ENCODE measurements around the gene BABAM2. TPM values are rescaled to one million over a fixed set of nuclear protein-coding genes. Genes with fewer than 3 reads are reported as not detected.

Gene BABAM2
- total RNA-seq, 2 experiments from 2014 or later: 19.7 to 33.2 TPM

- Histone ChIP-seq H4K20me1 (ENCODE audit: insufficient read depth, low read length) (no peaks in the 10 kb centered on the region), H3K36me3 (ENCODE audit: insufficient read depth, low read length) (no peaks in the 10 kb centered on the region), H3K4me3 (ENCODE audit: low read depth, low read length, poor library complexity, severe bottlenecking) (no peak overlapping the region), H2AFZ (ENCODE audit: low read length) (no peak overlapping the region), H3K4me1 (ENCODE audit: insufficient read depth, low read length, poor library complexity, severe bottlenecking) (no peaks in the 10 kb centered on the region), H3K9me2 (ENCODE audit: insufficient read depth, low read length) (no peaks in the 10 kb centered on the region), H3K9me3 (ENCODE audit: low read length) (no peaks in the 10 kb centered on the region), H3K27ac (ENCODE audit: low read depth, low read length, poor library complexity, severe bottlenecking) (no peak overlapping the region), H3K79me2 (ENCODE audit: insufficient read depth, low read depth, low read length) (no peaks in the 10 kb centered on the region), H3K4me2 (ENCODE audit: low read length) (no peak overlapping the region)
- ChIA-PET POLR2A (no interaction called here), CTCF (ENCODE audit: unreplicated experiment) (no interaction called here)
- no peak for DNase-seq (ENCODE audit: low spot score)
- intact Hi-C loops (cut with micrococcal nuclease; ENCODE audit: unreplicated experiment): no loop called here
- no peak for TF ChIP-seq CTCF (conservative IDR thresholded peaks at IDR 0.05; ENCODE audit: low read length)
- TF ChIP-seq EZH2phosphoT487 (IDR thresholded peaks at IDR 0.05; ENCODE audit: borderline replicate concordance, low read depth, low read length): no peak
- BruUV-seq (replicated peaks): no TSS peak
These were observed 316.2 kb downstream of the BABAM2 start for GRCh38 chr2:28206762-28207161.

- H2AFZ ChIP-seq (ENCODE audit: low read length): no peak overlapping the region
- no peak overlapping the region for H3K4me2 ChIP-seq (ENCODE audit: low read length)
- H3K4me1 ChIP-seq (ENCODE audit: insufficient read depth, low read length, poor library complexity, severe bottlenecking): no peaks in the 10 kb centered on the region
- no peaks in the 10 kb centered on the region for H3K9me3 ChIP-seq (ENCODE audit: low read length)
- no peaks in the 10 kb centered on the region for H3K79me2 ChIP-seq (ENCODE audit: insufficient read depth, low read depth, low read length)
- no peaks in the 10 kb centered on the region for H4K20me1 ChIP-seq (ENCODE audit: insufficient read depth, low read length)
- POLR2A ChIA-PET: no interaction called here
- H3K36me3 ChIP-seq (ENCODE audit: insufficient read depth, low read length): no peaks in the 10 kb centered on the region
- no peak for DNase-seq (ENCODE audit: low spot score)
- no peak for TF ChIP-seq CTCF (conservative IDR thresholded peaks at IDR 0.05; ENCODE audit: low read length)
- TF ChIP-seq EZH2phosphoT487 (IDR thresholded peaks at IDR 0.05; ENCODE audit: borderline replicate concordance, low read depth, low read length): no peak
- intact Hi-C loops (cut with micrococcal nuclease; ENCODE audit: unreplicated experiment): no loop called here
- CTCF ChIA-PET (ENCODE audit: unreplicated experiment): no interaction called here
- BruUV-seq (replicated peaks): no TSS peak
- H3K4me3 ChIP-seq (ENCODE audit: low read depth, low read length, poor library complexity, severe bottlenecking): no peak overlapping the region
- no peak overlapping the region for H3K27ac ChIP-seq (ENCODE audit: low read depth, low read length, poor library complexity, severe bottlenecking)
- H3K9me2 ChIP-seq (ENCODE audit: insufficient read depth, low read length): no peaks in the 10 kb centered on the region
These were observed 318.7 kb downstream of the BABAM2 start for GRCh38 chr2:28209261-28209691.

DNA sequence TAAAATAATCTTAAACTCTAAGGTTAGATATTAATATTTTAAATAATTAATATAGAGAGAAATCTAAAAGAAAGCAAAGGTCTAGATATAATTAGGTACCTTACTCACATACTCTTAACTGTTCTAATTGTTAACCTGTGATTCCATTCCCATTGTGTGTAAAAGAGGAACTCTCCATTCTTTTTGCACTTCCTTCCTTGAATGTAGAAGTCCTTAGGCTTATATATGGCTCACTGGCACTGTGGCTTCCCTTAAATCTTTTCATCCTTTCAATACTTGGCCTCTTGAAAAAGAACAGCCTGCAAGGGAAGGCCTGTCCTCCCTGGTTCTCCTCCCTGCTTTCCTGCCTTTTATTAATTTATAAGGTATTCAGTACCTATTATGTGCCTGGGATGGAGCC lies 319.3 kb downstream of the BABAM2 start:
- Histone ChIP-seq H3K79me2 (ENCODE audit: insufficient read depth, low read depth, low read length) (no peaks in the 10 kb centered on the region), H3K4me2 (ENCODE audit: low read length) (no peak overlapping the region), H3K4me3 (ENCODE audit: low read depth, low read length, poor library complexity, severe bottlenecking) (no peak overlapping the region), H4K20me1 (ENCODE audit: insufficient read depth, low read length) (no peaks in the 10 kb centered on the region), H2AFZ (ENCODE audit: low read length) (no peak overlapping the region), H3K9me3 (ENCODE audit: low read length) (no peaks in the 10 kb centered on the region), H3K36me3 (ENCODE audit: insufficient read depth, low read length) (no peaks in the 10 kb centered on the region), H3K27ac (ENCODE audit: low read depth, low read length, poor library complexity, severe bottlenecking) (no peak overlapping the region), H3K4me1 (ENCODE audit: insufficient read depth, low read length, poor library complexity, severe bottlenecking) (no peaks in the 10 kb centered on the region), H3K9me2 (ENCODE audit: insufficient read depth, low read length) (no peaks in the 10 kb centered on the region)
- no peak for DNase-seq (ENCODE audit: low spot score)
- ChIA-PET CTCF (ENCODE audit: unreplicated experiment) (no interaction called here), POLR2A (no interaction called here)
- no TSS peak for BruUV-seq (replicated peaks)
- TF ChIP-seq EZH2phosphoT487 (IDR thresholded peaks at IDR 0.05; ENCODE audit: borderline replicate concordance, low read depth, low read length): no peak
- no peak for TF ChIP-seq CTCF (conservative IDR thresholded peaks at IDR 0.05; ENCODE audit: low read length)
- intact Hi-C loops (cut with micrococcal nuclease; ENCODE audit: unreplicated experiment): no loop called here
